SKM-1 treated with dmso at 0.1 percent for 144 hours (cell line): ENCODE results near the gene NTN5.

ENCODE experiments used
- DNase-seq: peaks from one replicate; lab custom pipeline; 2025; ENCODE audit not compliant: unreplicated experiment; lab: John Stamatoyannopoulos, UW

Gene NTN5

DNA sequence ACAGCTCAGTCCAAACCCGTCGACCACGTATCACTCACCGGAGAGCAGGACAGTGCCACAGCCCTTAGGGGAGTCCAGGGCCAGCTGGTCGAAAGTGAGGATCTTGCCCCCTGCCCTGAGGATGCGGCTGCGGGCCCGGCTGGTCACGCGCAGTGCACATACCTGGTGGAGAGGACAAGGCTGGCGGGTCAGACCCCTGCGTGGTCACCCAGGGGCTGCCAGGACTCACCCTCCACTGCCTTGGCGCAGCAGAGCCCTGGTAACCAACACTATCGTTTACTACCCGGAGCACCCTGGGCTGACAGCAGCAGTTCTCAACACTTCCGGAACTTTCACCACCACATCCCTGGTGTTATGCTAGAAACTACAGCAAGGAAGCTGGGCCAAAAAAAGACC is 56.8 kb downstream of the NTN5 start:
- no peak for DNase-seq

DNA sequence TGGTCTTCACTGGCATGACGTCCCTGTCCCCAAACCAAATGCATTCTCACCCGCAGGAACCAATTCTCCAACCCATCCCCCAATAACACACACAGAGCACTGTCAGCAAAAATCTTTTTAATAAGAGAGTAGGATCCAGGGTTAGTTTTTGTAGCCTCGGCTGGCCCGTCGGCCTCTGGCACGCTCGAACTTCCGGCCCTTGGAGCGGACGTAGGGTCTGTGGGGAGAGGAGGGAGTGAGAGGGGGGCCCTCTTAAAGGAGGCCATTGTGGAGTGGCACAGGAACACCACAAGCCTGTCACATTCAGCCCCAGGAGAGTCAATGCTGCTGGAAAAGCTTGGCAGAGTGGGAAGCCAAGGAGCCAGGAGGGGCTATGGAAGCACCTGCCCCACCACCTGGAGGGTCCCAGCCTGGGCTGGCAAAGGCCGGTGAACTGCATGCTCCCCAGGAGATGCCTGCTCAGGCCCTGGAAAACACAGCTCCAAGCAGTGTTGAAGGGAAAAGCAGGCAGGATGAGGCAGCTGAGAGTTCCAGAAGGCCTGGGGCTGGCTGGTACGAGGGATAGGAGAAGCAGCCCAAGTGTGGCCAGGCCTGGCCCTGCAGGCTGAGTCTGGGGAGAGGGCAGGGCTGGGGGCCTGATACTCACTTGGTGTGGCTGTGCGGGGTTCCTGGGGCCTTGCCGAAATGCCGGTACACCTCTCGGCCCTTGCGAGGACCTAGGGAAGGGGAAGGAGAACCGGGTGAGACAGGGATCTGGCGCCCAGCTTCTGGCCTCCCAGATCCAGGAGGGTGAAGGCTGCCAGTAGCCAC is 57.4 kb downstream of the NTN5 start:
- DNase-seq, result no peak

DNA sequence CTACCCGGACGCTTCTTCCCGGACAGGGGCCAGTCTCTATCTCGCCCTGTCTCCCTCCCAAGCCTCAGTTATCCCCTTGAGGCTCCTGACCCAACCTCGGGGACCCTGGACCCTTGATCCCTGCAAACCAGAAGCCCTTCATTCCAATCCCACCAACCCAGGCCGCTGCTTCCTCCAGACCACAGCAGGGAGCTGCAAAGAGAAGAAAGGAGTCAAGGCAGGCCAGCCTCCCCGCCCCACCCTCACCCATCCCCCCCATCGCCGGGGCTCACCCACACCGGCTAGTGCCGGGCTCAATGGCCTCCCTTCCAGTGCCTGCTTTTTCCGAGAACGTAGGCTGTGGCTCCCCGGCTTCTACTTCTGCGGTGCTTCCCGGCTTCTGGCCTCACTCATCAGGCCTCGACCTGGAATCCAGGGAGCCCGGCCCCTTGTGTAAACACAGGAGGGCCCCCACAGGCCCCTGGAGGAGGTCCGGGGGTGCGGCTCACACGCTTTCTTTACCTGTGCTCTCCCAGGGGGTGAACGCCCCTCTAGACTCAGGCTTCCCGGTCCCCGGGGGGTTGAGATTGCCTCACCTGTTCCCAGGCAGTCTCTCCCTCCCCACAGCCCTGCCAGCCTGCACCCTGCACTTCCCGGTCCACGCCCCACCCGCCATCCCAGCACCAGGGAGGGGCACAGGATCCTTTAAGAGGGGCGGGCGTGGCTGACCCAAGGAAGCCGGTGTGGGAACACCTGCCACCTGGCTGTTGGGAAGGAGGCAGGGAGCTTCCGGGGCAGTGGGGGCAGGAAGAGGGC is 58.2 kb downstream of the NTN5 start, which contains the start of gene FAM83E:
TSS of gene FAM83E (minus strand) at position 641 of the 795 bp plus-strand sequence. CDS start 1,704 bp downstream, outside the sequence.
- no peak for DNase-seq

DNA sequence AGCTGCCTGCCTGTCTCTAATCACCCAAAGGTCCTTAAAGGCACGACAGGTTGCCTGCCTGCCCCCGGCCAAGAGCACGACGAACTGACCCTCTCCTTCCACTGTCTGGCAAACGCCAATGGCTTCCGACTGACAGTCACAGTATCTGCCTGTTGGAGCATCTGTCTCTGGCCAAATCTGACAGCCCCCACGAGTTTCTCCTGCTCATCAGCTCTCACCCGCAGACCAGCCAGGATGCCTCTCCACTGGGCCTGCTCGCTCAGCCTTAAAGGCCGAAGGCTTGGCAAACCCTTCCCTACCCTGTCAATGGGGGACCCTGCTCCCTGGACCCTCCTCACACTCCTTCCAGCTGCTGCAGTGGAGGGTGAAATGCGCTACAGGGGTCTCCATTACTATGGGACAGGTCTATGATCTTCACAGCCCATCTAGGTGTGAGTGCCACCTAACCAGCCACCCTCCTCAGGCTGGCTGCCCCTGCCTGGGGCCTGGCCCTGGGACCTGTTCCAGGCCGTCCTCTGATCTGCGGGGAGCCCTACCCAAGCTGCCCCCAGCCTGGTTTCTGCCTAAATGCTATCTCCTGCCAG is 58.9 kb downstream of the NTN5 start:
- no peak for DNase-seq

DNA sequence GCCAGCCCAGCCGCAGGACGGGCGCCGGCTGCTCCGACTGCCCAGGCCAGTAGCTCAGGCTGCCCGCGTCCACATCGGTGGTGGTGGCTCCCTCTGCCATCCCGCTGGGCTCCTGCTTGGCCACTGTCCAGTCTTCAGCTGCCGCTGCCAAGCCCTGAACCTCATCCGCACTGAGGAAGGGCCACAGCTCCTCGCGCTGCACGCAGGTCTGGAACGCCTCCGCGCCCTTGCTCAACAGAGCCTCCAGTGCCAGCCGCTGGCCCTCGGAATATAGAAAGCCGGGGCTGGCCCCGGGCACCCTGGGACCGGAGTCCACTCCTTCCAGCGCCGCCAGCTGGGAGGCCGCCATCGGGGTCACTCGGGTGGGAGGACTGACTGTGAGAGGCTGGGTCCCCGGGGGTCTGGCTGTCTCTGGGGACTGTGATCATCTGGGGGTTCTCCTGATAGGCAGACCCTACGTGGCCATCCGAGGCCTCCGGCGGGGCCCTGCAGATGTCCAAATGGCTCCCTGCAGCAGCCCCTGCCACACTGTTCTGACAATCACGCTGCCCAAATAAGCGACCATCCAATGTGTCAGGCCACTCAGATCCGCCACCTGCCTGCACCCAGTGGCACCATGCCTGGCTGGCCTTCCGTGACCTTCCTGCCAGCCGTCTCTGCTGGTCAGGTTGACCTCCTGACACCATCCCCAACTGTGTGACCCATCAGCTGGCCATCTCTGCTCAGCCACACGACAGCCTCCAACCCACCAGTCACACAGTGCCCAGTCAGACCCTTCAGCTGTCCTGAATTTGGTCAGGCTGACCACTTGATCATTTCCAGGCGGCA is 59.6 kb downstream of the NTN5 start:
- no peak for DNase-seq

GRCh38 chr19:48611872-48612271 is 60.9 kb downstream of the NTN5 start:
- no peak for DNase-seq
